T follicular helper cell (primary cell): Measurements from ENCODE around the gene CDC34.
A peak's percentile ranks its signal among the peaks of the same experiment; 100 is the strongest.

Experiments used
- DNase-seq: peaks from one replicate; pipeline ENCODE4 v3.0.0-alpha.2; 2020; ENCODE audit warnings: low read depth
- total RNA-seq, 2 experiments: gene quantifications; one replicate each; lab custom pipeline; 2026; lab: John Stamatoyannopoulos, UW

CDC34 gene, protein sequence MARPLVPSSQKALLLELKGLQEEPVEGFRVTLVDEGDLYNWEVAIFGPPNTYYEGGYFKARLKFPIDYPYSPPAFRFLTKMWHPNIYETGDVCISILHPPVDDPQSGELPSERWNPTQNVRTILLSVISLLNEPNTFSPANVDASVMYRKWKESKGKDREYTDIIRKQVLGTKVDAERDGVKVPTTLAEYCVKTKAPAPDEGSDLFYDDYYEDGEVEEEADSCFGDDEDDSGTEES
- total RNA-seq, result 24.8 to 32.8 reads per million in 2 experiments

DNA sequence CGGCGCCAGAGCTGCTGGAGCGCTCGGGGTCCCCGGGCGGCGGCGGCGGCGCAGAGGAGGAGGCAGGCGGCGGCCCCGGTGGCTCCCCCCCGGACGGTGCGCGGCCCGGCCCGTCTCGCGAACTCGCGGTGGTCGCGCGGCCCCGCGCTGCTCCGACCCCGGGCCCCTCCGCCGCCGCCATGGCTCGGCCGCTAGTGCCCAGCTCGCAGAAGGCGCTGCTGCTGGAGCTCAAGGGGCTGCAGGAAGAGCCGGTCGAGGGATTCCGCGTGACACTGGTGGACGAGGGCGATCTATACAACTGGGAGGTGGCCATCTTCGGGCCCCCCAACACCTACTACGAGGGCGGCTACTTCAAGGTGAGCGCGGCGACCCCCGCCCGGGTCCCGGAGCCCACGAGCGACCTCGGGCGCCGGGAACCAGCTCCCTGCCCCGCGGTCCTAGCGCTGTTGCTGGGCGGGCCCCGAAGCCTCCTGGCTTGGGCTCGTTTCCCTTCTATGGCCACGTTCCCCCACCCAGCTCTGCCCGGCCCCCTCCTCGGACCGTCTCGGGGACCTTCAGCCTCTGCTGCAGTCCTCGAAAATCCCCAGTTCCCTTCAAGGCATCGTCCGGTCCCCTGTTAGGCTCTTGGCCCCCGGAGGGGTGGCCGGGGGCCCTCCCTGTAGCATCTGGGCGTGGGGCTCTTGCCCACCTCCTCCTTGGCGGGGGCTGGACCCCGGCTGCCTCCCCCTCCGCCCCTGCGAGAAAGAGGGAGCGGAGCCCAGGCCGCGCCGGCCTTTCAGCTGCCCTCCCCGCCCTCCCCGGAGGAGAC is at the start of gene CDC34:
Gene CDC34, plus strand, starts transcription at position 8 of the 808 bp plus-strand sequence. Its CDS starts 172 bp downstream, at position 180.
- DNase-seq, result no peak

DNA sequence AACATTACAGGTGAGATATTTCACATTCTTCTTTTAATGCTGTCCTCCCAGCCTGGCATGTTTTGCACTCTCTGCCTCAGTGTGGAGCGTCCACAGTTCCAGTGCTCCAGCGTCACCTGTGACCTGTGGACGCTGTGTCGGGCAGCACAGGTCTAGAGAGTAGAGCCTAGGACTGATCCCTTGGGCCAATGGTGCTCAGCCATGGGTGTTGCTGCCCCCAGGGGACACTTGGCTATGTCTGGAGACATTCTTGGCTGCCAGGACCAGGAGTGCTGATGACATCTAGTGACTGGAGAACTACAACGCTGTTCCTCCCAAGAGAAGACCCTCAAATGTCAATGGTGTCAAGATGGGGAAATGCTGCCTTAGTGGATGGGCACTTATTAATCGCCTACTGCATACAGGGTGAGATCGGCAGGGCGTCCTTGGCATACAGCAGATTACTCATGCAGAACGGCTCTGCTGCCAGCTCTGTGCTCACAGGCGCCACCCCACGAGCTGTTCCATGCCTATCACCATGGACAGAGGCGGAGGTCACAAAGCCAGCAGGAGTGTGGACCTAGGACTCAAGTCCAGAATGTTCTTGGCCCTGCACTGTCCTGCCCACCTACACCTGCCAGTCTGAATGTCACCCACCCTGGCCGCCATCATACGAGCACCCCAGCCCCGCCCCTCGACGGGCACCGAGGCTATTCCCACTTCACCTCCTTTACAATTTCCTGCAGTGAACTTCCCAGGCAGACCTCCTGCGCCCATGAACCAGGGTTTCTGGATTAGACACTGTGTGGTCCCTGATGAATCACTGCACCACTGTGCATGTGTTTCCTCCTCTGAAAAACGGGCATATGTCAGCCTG is 49.1 kb upstream of the CDC34 start:
- no peak for DNase-seq

DNA sequence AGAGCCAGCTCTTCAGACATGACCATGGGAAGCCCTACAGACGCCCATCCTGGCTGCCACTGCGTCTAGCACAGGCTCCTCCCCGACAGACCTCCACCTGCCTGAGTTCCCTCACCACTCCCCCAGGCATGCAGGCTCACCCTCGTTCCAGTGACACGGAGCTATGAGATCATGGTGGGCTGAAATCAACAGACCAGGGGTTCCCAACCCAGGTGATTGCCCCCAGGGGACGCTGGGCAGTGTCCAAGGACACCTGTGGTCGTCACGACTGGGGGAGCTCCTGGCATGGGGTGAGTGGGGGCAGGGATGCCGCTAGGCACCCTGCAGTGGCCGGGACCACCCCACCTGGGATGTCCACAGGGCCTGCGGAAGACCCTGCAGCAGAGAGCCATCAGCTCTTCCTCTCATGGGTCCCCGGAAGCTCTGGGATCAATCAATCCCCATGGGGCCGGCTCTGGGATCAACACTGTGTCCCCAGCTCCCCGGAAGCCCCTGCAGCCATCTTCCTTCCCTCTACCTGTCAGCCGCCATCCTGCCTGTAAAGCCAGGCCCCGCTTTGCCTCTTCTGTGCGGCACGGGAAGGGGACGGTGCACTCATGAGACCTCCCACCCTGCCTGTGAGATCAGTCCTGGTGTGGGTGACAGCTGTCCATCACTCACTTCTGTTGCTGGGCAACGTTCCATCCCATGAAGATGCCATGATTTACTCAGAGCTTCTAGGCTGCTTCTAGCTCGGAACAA is 48.1 kb upstream of the CDC34 start:
- no peak for DNase-seq

DNA sequence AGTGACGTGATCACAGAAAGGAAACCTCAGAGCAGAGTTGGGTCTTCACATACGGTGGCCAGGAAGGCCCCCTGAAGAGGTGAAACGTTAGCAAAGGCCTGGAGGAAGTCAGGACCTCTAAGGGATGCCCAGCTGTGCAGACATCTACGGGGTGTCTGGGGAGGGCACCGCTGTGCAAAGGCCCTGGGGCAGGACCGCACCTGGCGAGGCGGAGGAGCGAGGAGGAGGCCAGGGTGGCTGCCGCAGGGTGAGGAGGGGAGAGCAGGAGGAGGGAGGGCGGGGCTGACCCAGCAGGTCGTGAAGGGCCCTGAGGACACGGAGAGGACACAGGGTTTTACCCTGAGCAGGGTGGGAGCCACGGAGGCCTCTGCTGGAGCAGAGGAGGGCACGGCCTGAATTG is 47.1 kb upstream of the CDC34 start:
- DNase-seq, result no peak

DNA sequence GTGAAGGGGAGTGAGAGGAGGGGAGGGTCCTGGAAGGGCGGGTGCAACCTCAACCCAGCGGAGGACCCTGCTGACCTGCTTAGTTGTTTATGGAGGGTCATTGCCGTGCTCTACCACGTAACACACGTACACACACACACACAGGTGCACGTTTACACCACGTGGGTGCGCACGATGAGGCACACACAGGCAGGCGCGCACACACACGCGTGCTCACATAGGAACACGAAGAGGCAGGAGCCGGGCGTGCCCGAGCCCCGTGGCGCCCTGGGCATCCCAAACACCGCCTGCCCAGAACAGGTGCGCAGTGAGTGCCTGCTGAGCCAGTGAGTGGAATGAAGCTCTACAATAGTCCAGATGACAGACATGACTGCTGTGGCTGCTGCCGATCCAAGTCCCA is 46.5 kb upstream of the CDC34 start:
- no peak for DNase-seq

DNA sequence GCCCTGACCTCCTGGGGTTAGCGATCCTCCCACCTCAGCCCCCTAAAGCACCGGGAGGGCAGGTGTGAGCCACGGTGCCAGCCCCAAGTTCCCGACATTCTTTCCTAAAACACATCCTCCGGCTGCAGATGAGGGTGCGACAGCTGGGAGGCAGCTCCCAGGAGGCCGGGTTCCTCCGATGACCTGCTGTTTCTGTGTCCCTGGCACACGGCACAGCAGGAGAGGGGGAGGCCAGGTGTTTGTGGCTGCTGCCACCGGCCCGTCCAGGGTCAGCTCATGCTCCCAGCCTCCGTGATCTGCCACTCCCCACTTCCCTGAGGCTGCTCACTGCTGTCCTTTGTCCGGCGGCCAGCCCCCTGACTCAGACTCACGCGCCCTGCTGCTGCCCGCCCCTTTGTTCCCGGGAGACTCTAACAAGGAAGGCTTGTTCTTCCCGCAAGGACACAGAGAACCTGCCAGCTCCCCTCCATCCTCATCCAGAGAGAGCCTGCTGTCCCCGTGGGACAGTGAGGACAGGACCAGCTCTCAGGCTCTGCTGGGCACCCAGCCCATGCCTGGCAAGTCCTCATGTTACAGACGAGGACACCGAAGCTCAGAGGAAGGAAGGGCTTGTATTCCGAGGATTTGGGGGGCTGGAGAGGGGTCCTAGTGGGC is 45.9 kb upstream of the CDC34 start:
- DNase-seq, result no peak

DNA sequence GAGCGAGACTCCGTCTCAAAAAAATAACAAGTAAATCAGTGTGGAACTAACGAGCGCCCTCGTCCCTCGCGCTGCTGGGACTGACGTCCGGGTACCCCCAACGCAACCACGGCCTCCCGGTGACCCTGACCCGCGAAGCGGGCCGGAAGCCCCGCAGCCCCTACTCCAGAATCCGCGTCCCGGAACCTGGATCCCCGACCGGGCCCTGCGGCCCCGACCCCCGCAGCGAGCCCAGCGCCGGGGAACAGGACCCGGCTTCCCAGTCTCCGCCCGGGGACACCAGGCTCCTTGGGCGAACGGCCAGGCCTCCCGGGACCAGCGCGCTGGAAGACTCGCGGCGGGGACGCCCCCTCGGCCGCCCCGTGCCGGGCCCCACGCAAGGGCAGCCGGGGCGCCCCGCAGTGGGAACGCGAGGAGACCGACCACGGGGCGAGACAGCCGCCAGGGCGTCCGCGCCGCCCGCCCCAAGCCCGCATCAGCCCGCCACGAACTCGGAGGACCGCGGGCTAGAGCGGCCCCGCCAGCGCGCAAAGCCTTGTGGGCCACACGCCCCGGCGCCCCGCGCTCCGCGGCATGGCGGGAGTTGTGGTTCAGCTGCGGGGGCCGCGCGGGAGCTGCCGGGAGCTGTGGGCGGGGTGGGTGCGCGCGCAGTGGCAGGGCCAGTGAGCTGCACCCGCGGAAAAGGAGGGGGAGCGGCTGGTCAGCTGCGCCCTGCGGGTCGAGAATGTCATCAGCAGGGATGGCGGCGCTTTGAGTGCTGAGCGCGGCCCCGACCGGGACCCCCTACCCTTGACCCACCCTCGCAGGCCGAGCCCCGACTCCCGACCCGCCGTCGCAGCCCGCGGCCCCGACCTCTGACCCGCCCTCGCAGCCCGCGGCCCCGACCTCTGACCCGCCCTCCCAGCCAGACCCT is 42.8 kb upstream of the CDC34 start:
- DNase-seq, result peak; percentile 87

DNA sequence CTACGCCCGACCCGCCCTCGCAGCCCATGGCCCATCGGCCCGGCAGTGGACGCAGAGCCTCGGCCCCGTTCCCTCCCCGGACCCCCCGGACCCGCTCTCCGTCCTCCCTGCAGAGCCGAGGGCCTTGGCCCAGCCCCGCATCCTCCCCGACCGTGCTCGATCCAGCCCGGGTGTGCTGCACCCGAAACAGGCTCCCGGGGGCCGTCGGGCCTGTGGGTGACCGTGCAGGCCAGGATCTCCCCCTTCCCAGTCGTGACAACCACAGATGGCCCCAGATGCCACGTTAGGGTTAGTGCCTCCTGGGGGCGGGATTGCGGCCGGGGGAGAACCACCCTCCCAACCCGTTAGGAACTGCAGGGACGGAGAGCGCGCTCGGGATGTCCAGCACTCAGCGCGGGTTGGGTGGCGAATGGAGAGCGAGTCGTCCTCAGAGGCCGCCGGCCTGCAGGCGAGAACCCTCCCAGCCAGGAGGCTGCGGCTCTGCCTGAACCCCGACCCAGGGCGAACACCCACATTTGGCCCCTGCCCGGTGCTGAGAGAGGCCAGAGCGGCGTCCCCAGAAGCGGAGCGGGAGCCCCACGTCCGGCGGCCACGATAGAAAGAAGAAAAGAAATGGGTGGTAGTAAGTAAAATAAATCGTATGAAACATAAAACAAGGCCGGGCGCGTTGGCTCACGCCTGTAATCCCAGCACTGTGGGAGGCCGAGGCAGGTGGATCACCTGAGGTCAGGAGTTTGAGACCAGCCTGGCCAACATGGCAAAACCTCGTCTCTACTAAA is 42.0 kb upstream of the CDC34 start:
- DNase-seq, result no peak

DNA sequence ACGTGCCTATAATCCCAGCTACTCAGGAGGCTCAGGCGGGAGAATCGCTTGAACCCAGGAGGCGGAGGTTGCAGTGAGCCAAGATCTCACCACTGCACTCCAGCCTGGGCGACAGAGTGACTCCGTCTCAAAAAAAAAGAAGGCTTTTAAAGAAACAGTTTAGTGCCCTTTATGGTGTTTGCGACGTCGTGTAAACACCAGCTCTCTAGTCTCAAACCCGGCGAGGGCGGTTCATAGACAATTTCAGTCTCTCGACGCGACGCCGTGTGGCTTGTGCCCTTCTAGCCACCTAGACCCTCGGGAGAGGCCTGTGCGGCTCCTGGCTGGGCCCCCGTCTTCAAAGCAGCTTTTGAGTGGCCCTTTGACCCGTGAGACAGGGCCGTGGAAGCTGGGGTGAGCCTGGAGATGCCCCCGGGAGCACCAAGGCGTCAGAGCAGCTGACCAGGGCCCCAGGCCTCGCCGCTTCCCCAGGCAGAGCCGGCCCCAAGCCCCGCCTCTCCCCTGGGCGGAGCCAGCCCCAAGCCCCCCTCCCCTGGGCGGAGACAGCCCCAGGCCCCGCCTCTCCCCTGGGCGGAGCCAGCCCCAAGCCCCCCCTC is 40.3 kb upstream of the CDC34 start:
- no peak for DNase-seq

DNA sequence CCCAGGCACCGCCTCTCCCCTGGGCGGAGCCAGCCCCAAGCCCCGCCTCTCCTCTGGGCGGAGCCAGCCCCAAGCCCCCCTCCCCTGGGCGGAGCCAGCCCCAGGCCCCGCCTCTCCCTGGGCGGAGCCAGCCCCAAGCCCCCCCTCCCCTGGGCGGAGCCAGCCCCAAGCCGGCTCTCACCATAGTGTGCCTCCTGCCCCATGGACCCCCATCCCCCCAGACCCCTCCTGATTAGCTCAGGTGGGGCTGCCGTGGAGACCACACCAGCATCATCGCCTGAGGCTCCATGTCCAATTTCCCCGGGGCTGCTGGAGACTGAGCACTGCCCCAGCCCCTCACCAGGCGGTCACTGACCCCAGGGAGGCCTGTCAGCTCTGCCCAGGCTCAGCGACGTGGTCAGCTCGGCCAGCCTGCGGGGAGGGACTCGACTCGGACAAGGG is 39.4 kb upstream of the CDC34 start:
- DNase-seq, result peak; percentile 58

DNA sequence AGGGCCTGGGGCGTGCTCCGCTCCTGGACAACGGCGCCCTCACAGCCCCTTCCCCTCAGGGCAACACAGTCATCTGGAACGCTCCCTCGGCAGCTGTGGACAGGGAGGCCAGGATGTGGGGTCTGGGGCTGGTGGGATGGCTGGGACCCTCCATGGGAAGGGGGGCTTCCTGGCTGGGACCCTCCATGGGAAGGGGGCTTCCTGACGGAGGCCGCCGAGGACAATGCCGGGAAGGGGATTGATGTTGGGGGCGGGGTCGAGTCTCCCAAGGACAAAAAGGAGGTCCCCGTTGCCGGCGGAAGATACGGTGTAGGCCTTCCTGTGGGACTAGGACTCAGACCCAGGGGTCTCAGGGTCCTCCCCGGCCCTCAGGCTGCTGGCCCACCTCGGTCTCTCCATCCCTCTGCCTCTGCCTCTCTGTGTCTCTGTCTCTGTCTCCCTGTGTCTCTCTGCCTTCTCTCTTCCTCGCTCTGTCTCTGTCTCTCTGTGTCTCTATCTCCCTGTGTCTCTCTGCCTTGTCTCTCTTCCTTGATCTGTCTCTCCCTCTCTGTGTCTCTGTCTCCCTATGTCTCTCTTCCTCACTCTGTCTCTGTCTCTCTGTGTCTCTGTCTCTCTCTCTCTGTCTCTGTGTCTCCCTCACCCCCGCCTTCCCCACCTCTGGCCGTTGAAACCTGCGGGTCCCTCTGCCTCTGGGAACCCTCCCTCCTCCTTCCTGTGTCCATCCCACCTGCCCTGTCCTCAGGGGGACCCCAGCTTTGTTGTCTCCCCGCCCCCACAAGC is 38.0 kb upstream of the CDC34 start:
- no peak for DNase-seq

DNA sequence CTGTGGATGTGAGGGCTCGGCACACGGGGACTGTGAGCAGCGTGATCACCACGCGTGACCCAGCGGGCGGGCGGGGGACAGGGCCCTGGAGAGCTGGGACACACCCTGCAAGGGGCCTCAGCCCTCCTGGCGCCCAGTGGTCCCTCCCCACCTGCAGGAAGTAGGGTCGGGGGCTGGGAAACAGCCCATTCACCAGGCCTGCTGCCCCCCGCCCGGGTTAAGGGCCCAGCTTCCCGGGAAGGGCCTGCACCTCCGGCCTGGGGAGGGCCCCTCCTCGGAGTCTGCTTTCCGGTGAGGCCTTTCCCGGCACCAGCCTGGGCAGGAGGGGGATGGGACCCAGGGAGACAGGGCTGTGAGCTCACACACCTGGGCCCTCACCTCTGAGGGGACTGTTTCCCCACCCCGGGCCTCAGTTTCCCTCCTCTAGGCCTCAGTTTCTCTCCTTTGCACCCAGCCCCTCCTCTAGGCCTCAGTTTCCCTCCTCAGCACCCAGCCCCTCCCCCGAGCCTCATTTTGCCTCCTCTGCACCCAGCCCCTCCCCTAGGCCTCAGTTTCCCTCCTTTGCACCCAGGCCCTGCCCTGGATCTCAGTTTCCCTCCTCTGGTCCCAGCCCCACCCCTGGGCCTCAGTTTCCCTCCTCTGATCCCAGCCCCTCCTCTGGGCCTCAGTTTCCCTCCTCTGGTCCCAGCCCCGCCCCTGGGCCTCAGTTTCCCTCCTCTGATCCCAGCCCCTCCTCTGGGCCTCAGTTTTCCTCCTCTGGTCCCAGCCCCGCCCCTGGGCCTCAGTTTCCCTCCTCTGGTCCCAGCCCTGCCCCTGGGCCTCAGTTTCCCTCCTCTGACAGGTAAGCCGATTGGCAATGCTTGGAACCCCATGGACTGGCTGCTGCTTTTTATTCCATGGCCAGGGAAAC is 37.1 kb upstream of the CDC34 start:
- no peak for DNase-seq

DNA sequence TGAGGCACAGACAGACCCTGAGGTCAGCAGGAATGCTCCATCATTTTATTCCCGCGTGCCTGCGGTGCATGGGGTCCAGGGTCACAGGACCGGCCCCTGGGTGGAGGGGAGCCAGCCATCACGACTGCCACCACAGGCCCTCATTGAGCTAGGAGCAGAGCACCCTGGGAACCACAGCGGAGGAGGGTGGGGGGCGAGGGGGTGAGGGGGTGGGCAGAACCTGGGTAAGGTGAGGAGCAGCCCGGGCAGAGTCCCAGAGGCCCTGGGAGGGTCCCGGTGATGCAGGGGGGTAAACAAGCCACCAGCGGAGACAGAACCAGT is 36.5 kb upstream of the CDC34 start:
- no peak for DNase-seq

DNA sequence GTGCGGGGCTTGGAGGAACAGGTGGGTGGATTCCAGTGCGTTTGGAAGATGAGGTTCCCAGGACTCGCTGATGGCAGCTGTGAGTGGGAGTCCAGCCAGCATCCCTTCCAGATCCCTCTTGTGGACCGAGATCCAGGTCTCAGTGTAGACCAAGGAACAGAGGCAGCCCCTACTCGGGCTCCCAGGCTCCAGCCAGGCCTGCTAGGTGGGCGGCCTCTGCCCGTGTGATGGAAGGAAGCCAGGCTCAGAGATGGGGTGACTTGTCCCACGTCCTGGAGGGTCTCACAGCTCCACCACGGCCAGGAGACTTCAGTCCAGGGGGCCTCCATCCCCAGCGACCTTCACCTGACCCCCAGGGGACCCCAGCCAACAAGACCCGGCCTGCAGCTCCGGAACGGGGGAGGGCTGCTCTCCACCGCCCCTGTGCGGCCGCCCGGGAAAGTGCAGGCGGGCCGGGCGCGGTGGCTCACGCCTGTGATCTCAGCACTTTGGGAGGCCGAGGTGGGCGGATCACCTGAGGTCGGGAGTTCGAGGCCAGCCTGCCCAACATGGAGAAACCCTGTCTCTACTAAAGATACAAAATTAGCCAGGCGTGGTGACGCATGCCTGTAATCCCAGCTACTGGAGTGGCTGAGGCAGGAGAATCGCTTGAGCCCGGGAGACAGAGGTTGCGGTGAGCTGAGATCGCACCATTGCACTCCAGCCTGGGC is 36.0 kb upstream of the CDC34 start:
- DNase-seq, result no peak

DNA sequence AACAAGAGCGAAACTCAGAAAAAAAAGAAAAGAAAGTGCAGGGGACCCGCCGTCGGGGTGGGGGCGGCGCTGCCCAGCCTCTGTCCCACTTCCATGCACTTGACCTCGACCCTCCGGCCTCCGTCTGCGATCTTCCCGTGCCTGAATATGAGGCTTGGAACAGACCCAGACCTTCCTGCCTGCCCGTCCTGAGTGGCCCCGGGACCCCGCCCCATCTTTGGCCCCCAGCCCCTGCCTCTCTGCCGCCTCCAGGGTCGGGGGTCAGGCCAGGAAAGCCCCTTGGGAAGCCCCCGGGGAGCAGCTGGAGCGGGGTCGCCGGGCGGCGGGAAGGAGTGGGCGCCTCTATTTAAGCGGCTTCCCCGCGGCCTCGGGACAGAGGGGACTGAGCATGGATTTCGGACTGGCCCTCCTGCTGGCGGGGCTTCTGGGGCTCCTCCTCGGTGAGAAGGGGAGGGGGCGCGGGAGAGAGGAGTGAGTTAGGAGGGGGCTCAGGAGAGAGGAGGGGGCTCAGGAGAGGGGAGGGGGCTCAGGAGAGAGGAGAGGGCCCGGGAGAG is 35.4 kb upstream of the CDC34 start, which contains the start of gene MADCAM1:
Gene MADCAM1, plus strand, starts transcription at position 375 of the 554 bp plus-strand sequence. Its CDS starts 14 bp downstream, at position 389.
- DNase-seq, result no peak

DNA sequence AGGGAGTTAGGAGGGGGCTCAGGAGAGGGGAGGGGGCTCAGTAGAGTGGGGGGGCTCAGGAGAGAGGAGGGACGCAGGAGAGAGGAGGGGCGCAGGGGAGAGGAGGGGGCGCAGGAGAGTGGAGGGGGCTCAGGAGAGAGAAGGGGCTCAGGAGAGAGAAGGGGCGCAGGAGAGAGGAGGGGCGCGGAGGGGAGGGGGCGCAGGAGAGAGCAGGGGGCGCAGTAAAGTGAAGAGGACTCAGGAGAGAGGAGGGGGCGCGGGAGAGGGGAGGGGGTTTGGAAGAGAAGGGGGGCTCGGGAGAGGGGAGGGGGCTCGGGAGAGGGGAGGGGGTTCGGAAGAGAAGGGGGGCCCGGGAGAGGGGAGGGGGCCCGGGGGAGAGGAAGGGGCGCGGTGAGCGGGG is 34.6 kb upstream of the CDC34 start:
- no peak for DNase-seq
